HCT116 (cell line): ENCODE data around the gene FRMPD4. TPM values are rescaled to one million over a fixed set of nuclear protein-coding genes. Genes with fewer than 3 reads are reported as not detected.

Experiments used
- ATAC-seq: fragments of 200-7000 bp; cut with Tn5 transposase; 2 replicates; pipeline ENCODE4 v1.9.1; 2020; ENCODE audit warnings: mild to moderate bottlenecking, moderate library complexity
- BruUV-seq: library from RNA; stranded (reverse); fragments of 400-500 nt; replicated peaks from 2 replicates; lab custom pipeline; 2021; lab: Mats Ljungman, UMichigan
- CTCF ChIA-PET: fragments of 300-600 bp; sonication (Branson Sonifier 250); formaldehyde crosslinking; loops from one replicate; lab custom pipeline; 2021; ENCODE audit warnings: antibody characterized with exemption; lab: Charles Lee
- POLR2A ChIA-PET: fragments of 300-600, 350-600 bp; sonication (Branson Sonifier 250); formaldehyde crosslinking; loops from one replicate; lab custom pipeline; 2021; ENCODE audit warnings: antibody characterized with exemption; lab: Charles Lee
- RAD21 ChIA-PET, 2 experiments: fragments of 300-600 bp; sonication (Branson Sonifier 250); formaldehyde crosslinking; loops; one replicate each; lab custom pipeline; 2023; ENCODE audit warnings: low total read pairs in 2 of 2; ENCODE audit not compliant: uncharacterized antibody in 2 of 2, unreplicated experiment in 2 of 2, low non-redundant PET in 1 of 2; lab: Charles Lee
- DNase-seq: peaks from one replicate; pipeline ENCODE4 v3.0.0-alpha.2; 2010; ENCODE audit warnings: low read depth, low spot score
- H2AFZ ChIP-seq: fragments of 200-600 bp; shearing (Covaris generic), sonication (generic); 2 replicates; pipeline ENCODE4 v1.6.1; 2017; ENCODE audit warnings: low read depth, mixed run types, mixed read lengths, antibody characterized with exemption, low read length; ENCODE audit not compliant: poor library complexity, severe bottlenecking
- H3K27ac ChIP-seq: 2 replicates; pipeline ENCODE4 v1.5.1; 2012; ENCODE audit warnings: low read depth, low read length
- H3K27me3 ChIP-seq: fragments of 200-600 bp; sonication (generic); 2 replicates; pipeline ENCODE4 v1.6.1; 2016; ENCODE audit warnings: mixed run types, low read length, mixed read lengths; ENCODE audit not compliant: insufficient read depth
- H3K36me3 ChIP-seq, 2 experiments: fragments of 200-500 bp in 1 of 2; fragments of 200-600 bp in 1 of 2; sonication (Bioruptor generic) in 1 of 2; sonication (generic) in 1 of 2; 2 replicates each; pipeline versions ENCODE4 v1.5.1 to v1.6.1; 2014 to 2016; ENCODE audit warnings: low read length in 2 of 2, inconsistent platforms in 1 of 2, mixed read lengths in 1 of 2, mixed run types in 1 of 2; ENCODE audit not compliant: insufficient read depth in 2 of 2, control insufficient read depth in 1 of 2
- H3K4me1 ChIP-seq, 2 experiments: fragments of 200-600 bp in 1 of 2; sonication (generic) in 1 of 2; 2 replicates each; pipeline versions ENCODE4 v1.5.1 to v1.6.1; 2012 to 2017; ENCODE audit warnings: low read length in 2 of 2, inconsistent platforms in 1 of 2, mild to moderate bottlenecking in 1 of 2, mixed read lengths in 1 of 2, mixed run types in 1 of 2, moderate library complexity in 1 of 2; ENCODE audit not compliant: insufficient read depth in 2 of 2, control insufficient read depth in 1 of 2
- H3K4me2 ChIP-seq: fragments of 200-600 bp; sonication (generic); 2 replicates; pipeline ENCODE4 v1.6.1; 2017; ENCODE audit warnings: mixed run types, low read length, mixed read lengths
- H3K4me3 ChIP-seq, 2 experiments: fragments of 200-600 bp in 1 of 2; sonication (generic) in 1 of 2; replicated peaks in 1 of 2; 2 replicates each; pipeline ENCODE4 v1.5.1; 2011 to 2016; ENCODE audit warnings: low read length in 2 of 2, control low read depth in 1 of 2, low read depth in 1 of 2, mild to moderate bottlenecking in 1 of 2, mixed read lengths in 1 of 2, mixed run types in 1 of 2
- H3K79me2 ChIP-seq: fragments of 200-600 bp; sonication (generic); 2 replicates; pipeline ENCODE4 v1.6.1; 2017; ENCODE audit warnings: mild to moderate bottlenecking, mixed run types, low read length, moderate library complexity, mixed read lengths; ENCODE audit not compliant: insufficient read depth
- H3K9ac ChIP-seq: fragments of 200-600 bp; sonication (generic); 2 replicates; pipeline ENCODE4 v1.6.1; 2016; ENCODE audit warnings: low read length, mixed read lengths
- H3K9me2 ChIP-seq: fragments of 200-600 bp; sonication (generic), shearing (Covaris generic); 2 replicates; pipeline ENCODE4 v1.6.1; 2017; ENCODE audit warnings: mixed run types, mild to moderate bottlenecking, moderate library complexity; ENCODE audit not compliant: insufficient read depth
- H3K9me3 ChIP-seq, 2 experiments: fragments of 200-500 bp in 1 of 2; fragments of 200-600 bp in 1 of 2; sonication (Bioruptor generic) in 1 of 2; sonication (generic) in 1 of 2; 2 replicates each; pipeline ENCODE4 v1.6.1; 2014 to 2017; ENCODE audit warnings: low read length in 2 of 2, mixed read lengths in 2 of 2, inconsistent platforms in 1 of 2, low read depth in 1 of 2, mild to moderate bottlenecking in 1 of 2, mixed run types in 1 of 2, moderate library complexity in 1 of 2; ENCODE audit not compliant: control insufficient read depth in 1 of 2, insufficient read depth in 1 of 2
- H4K20me1 ChIP-seq: fragments of 200-600 bp; sonication (generic), shearing (Covaris generic); 2 replicates; pipeline ENCODE4 v1.6.1; 2017; ENCODE audit warnings: mixed run types, mild to moderate bottlenecking, moderate library complexity; ENCODE audit not compliant: insufficient read depth
- CBX3 ChIP-seq: IDR thresholded peaks from 2 replicates; pipeline ENCODE4 v1.6.1; 2012; ENCODE audit warnings: low read depth
- ELF1 ChIP-seq: IDR thresholded peaks from 2 replicates; pipeline ENCODE4 v1.6.1; 2012; ENCODE audit warnings: low read depth, borderline replicate concordance
- EZH2 ChIP-seq: fragments of 200-600 bp; sonication (generic); IDR thresholded peaks from 2 replicates; pipeline ENCODE4 v1.6.1; 2017; ENCODE audit warnings: antibody characterized with exemption, mixed run types
- EZH2phosphoT487 ChIP-seq: fragments of 200-600 bp; IDR thresholded peaks from 2 replicates; pipeline ENCODE4 v1.6.1; 2018; ENCODE audit warnings: antibody characterized with exemption, borderline replicate concordance
- MAX ChIP-seq: IDR thresholded peaks from 2 replicates; pipeline ENCODE4 v1.6.1; 2012
- POLR2A ChIP-seq: IDR thresholded peaks from 2 replicates; pipeline ENCODE4 v1.7.0; 2011; ENCODE audit warnings: borderline replicate concordance; ENCODE audit not compliant: insufficient read depth, insufficient read length; ENCODE audit errors: extremely low read depth
- POLR2AphosphoS5 ChIP-seq: IDR thresholded peaks from 2 replicates; pipeline ENCODE4 v1.6.1; 2011; ENCODE audit warnings: mild to moderate bottlenecking, low read depth, low read length, moderate library complexity
- RAD21 ChIP-seq: IDR thresholded peaks from 2 replicates; pipeline ENCODE4 v1.6.1; 2012; ENCODE audit warnings: low read depth, mild to moderate bottlenecking
- SIN3A ChIP-seq: IDR thresholded peaks from 2 replicates; pipeline ENCODE4 v1.6.1; 2012; ENCODE audit warnings: low read depth
- SRF ChIP-seq: IDR thresholded peaks from 2 replicates; pipeline ENCODE4 v1.6.1; 2012; ENCODE audit warnings: low read depth
- TCF7L2 ChIP-seq: IDR thresholded peaks from 2 replicates; pipeline ENCODE4 v1.7.0; 2011; ENCODE audit warnings: borderline replicate concordance, inconsistent platforms; ENCODE audit not compliant: insufficient read depth, insufficient read length; ENCODE audit errors: extremely low read depth
- ZBTB33 ChIP-seq: IDR thresholded peaks from 2 replicates; pipeline ENCODE4 v1.6.1; 2011; ENCODE audit warnings: mild to moderate bottlenecking, low read length, moderate library complexity; ENCODE audit not compliant: insufficient replicate concordance; ENCODE audit errors: extremely low read depth
- ZNF274 ChIP-seq: fragments of 200-500 bp; sonication (Bioruptor generic); IDR thresholded peaks from 2 replicates; pipeline ENCODE4 v1.6.1; 2014; ENCODE audit warnings: mild to moderate bottlenecking, low read depth, low read length, inconsistent platforms
- intact Hi-C: fragments of 100-400 bp; cut with micrococcal nuclease; formaldehyde crosslinking; loops from 2 replicates; pipeline ENCODE4 v1.10.0; 2022
- total RNA-seq: library from RNA; stranded (reverse); gene quantifications from one replicate; pipeline ENCODE4 v1.2.1, GENCODE V29; 2021; ENCODE audit not compliant: unreplicated experiment
- TF ChIP-seq, protein P1 (sequence below), 3 experiments: fragments of 200-600 bp in 1 of 3; sonication (generic) in 1 of 3; IDR thresholded peaks in 2 of 3; conservative IDR thresholded peaks in 1 of 3; 2 replicates each; pipeline ENCODE4 v1.5.1; 2012 to 2017; ENCODE audit warnings: low read depth in 2 of 3, low read length in 2 of 3, antibody characterized with exemption in 1 of 3, borderline replicate concordance in 1 of 3, control low read depth in 1 of 3, mild to moderate bottlenecking in 1 of 3, mixed read lengths in 1 of 3, mixed run types in 1 of 3, moderate library complexity in 1 of 3; ENCODE audit not compliant: insufficient read depth in 1 of 3
- TF ChIP-seq, protein P2 (sequence below): IDR thresholded peaks from 2 replicates; pipeline ENCODE4 v1.6.1; 2012

FRMPD4 gene
- total RNA-seq, 1 experiment from 2014 or later: not detected

DNA sequence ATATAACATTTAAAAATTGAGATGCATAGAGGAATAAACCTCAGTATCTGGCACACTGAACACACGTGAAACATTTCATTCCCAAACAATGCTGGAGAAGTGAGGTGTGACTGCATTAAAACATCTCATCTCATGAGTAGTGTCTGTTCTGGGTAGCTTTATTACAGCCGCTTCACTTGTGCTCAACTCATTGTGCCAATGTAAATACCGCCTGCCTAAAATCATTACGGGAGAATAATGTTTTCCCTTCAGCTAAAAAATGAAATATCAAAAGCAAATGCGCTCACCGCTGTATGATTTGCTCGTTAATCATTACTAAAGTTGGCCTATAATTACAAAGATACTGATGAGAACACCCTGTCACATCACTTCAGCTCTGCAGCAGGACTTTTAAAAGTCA is 542.8 kb downstream of the FRMPD4 start:
- ChIA-PET CTCF (no interaction called here), RAD21 (no interaction called here), POLR2A (no interaction called here)
- Histone ChIP-seq H4K20me1 (no peaks in the 10 kb centered on the region), H3K9ac (no peak overlapping the region), H3K36me3 (no peaks in the 10 kb centered on the region), H3K4me1 (no peaks in the 10 kb centered on the region), H3K9me3 (no peaks in the 10 kb centered on the region), H3K9me2 (no peaks in the 10 kb centered on the region), H3K27me3 (0 out of 2 replicates have a peak, but pooled peaks cover 3% of the 10 kb centered on the region), H3K4me2 (no peak overlapping the region), H3K27ac (no peak overlapping the region), H3K4me3 (no peak overlapping the region), H3K79me2 (no peaks in the 10 kb centered on the region), H2AFZ (no peak overlapping the region)
- DNase-seq (no peak), ATAC-seq (no peak)
- BruUV-seq: no TSS peak
- TF ChIP-seq ZBTB33 (no peak), RAD21 (no peak), POLR2A (no peak), ZNF274 (no peak), EZH2phosphoT487 (no peak), MAX (no peak), CBX3 (no peak), ELF1 (no peak), EZH2 (no peak), TCF7L2 (no peak), SIN3A (no peak), SRF (no peak), POLR2AphosphoS5 (no peak)
- TF ChIP-seq, protein P1, sequence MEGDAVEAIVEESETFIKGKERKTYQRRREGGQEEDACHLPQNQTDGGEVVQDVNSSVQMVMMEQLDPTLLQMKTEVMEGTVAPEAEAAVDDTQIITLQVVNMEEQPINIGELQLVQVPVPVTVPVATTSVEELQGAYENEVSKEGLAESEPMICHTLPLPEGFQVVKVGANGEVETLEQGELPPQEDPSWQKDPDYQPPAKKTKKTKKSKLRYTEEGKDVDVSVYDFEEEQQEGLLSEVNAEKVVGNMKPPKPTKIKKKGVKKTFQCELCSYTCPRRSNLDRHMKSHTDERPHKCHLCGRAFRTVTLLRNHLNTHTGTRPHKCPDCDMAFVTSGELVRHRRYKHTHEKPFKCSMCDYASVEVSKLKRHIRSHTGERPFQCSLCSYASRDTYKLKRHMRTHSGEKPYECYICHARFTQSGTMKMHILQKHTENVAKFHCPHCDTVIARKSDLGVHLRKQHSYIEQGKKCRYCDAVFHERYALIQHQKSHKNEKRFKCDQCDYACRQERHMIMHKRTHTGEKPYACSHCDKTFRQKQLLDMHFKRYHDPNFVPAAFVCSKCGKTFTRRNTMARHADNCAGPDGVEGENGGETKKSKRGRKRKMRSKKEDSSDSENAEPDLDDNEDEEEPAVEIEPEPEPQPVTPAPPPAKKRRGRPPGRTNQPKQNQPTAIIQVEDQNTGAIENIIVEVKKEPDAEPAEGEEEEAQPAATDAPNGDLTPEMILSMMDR (IDR thresholded peaks at IDR 0.05 in 2 of 3, conservative IDR thresholded peaks at IDR 0.05 in 1 of 3; ENCODE audit: borderline replicate concordance in 1 of 3, insufficient read depth in 1 of 3, low read depth in 2 of 3, low read length in 2 of 3): no peak
- TF ChIP-seq, protein P2, sequence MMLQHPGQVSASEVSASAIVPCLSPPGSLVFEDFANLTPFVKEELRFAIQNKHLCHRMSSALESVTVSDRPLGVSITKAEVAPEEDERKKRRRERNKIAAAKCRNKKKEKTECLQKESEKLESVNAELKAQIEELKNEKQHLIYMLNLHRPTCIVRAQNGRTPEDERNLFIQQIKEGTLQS: no peak
- intact Hi-C loops: no loop called here
